ENCODE data around the gene MCM5. TPM values are rescaled to one million over a fixed set of nuclear protein-coding genes. Genes with fewer than 3 reads are reported as not detected.
A peak's percentile ranks its signal among the peaks of the same experiment; 100 is the strongest.
"Not testable (repeated sequence)": the region's sequence is repeated elsewhere in the genome, so short reads cannot be mapped to it uniquely, and the experiment has no call there.

Gene MCM5
- total RNA-seq, 1 experiment from 2014 or later: 64.2 TPM

DNA sequence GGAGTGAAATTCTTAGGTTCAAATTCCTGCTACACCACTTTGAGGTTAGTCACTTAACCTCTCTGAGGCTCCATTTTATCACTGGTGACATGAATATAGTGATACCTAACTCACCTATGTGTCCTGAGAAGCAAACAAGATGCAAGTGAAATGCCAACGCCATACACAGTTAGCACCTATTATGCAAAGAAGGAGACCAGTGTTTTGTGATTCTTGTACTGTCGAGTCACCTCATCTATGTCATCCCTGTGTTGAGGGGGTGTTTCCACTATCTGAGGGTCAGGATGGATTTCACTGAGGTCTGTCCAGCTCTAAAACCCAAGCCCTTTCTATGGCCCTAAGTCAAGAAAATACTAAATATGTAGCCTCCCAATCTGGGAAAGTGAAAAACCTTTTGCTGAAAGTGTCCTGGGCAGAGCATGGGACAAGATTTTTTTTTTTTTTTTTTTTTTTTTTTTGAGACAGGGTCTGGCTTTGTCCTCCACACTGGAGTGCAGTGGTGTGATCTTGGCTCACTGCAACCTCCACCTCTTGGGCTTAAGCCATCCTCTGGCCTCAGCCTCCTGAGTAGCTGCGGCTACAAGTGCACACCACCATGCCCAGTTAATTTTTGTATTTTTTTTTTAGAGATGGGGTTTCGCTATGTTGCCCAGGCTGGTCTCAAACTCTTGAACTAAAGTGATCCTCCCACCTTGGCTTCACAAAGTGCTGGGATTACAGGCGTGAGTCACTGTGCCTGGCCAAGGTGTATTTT is 5.0 kb upstream of the MCM5 start:
- in situ Hi-C loops (cut with HindIII; ENCODE audit: low pct_unique_long_range_greater_than_20kb, low sequenced_read_pairs): no loop called here
- no peak for DNase-seq (ENCODE audit: low read depth, low spot score)

DNA sequence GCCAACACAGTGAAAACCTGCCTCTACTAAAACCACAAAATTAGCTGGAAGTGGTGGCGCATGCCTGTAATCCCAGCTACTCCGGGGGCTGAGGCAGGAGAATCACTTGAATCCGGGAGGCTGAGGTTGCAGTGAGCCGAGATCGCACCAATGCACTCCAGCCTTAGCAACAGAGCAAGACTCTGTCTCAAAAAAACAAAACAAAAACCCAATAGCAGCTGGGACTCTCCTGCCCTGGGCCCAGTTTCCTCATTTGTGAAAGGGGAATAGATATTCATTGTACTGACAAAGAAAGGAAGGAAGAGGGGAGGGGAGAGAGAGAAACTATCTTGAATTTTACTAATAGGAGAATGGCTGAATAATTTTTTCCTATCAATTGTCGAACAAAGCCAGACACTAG is 3.3 kb upstream of the MCM5 start:
- in situ Hi-C loops (cut with HindIII; ENCODE audit: low pct_unique_long_range_greater_than_20kb, low sequenced_read_pairs); DNase-seq (ENCODE audit: low read depth, low spot score): not testable (repeated sequence)

DNA sequence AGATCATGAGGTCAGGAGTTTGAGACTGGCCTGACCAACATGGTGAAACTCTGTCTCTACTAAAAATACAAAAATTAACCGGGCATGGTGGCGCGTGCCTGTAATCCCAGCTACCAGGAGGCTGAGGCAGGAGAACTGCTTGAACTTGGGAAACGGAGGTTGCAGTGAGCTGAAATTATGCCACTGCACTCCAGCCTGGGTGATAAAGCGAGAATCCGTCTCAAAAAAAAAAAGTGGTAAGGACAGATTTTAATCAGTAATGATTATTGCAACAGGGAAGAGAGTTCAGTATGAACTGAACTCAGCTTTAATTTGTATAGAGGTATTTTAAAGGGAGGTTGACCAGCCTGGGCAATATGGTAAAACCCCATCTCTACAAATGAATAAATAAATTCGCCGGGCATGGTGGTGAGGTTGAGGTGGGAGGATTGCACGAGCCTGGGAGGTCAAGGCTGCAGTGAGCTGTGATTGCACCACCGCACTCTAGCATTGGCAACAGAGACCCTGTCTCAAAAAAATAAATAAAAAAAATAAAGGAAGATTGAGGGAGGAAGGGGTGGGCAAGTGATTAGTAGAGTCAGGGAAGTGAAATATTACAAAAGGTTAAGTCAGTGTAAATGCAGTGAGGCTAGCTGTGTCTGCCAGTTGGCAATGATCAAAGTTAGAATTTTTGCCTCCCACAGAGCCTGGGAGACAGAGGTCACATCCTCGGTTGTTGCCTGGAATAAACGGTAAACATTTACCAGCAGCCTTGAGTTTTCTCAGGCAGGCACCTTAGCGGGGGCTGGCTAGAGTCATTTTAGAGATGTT is 2.6 kb upstream of the MCM5 start:
- in situ Hi-C loops (cut with HindIII; ENCODE audit: low pct_unique_long_range_greater_than_20kb, low sequenced_read_pairs): no loop called here
- DNase-seq (ENCODE audit: low read depth, low spot score): no peak

DNA sequence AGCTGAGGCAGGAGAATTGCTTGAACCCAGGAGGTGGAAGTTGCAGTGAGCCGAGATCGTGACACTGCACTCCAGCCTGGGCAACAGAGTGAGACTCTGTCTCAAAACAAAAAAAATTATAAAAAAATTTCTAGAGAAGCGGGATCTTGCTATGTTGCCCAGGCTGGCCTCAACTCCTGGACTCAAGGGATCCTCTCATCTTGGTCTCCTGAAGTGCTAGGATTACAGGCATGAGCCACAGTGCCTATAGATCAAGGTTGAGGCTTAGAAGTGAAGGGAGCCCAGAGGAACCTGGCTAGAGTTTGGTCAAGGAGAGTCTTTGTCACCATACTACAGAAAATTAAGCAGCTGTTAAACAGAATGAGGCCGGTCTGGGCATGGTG is 1.4 kb upstream of the MCM5 start:
- in situ Hi-C loops (cut with HindIII; ENCODE audit: low pct_unique_long_range_greater_than_20kb, low sequenced_read_pairs): no loop called here
- no peak for DNase-seq (ENCODE audit: low read depth, low spot score)

DNA sequence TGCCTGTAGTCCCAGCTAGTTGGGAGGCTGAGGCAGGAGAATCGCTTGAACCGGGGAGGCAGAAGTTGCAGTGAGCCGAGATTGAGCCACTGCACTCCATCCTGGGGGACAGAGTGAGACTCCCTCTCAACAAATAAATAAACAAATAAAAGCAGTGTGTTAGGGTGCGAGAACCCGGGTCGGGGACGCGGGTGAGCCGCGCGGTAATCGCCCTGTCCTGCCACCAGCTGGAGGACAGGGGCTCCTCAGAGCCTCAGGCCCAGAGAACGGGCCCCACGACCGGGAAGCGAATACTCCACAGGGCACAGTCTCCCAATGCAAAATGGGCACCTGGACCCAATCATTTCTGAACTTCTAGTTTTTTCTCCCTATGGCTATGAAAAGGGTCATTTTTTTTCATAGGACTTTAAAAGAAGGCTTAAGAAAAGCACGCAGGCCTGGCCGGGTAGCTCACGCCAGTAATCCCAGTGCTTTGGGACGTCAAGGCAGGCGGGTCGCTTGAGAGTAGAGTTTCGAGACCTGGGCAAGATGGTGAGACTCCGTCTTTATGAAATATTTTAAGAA is 744 bp upstream of the MCM5 start:
- DNase-seq (ENCODE audit: low read depth, low spot score): no peak
- in situ Hi-C loops (cut with HindIII; ENCODE audit: low pct_unique_long_range_greater_than_20kb, low sequenced_read_pairs): no loop called here

DNA sequence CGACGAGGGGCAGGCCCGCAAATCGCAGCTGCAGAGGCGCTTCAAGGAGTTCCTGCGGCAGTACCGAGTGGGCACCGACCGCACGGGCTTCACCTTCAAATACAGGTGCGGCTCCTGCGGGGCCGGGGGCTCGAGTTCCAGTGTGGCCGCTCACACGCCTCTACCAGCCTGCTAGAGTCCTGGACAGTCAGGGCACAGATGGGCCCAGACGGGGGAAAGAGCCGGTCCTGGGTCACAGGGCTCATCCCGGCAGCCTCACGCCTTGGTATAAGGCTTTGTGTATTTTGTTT is 506 bp downstream of the MCM5 start:
- DNase-seq (ENCODE audit: low read depth, low spot score): no peak
- in situ Hi-C loops (cut with HindIII; ENCODE audit: low pct_unique_long_range_greater_than_20kb, low sequenced_read_pairs): no loop called here

DNA sequence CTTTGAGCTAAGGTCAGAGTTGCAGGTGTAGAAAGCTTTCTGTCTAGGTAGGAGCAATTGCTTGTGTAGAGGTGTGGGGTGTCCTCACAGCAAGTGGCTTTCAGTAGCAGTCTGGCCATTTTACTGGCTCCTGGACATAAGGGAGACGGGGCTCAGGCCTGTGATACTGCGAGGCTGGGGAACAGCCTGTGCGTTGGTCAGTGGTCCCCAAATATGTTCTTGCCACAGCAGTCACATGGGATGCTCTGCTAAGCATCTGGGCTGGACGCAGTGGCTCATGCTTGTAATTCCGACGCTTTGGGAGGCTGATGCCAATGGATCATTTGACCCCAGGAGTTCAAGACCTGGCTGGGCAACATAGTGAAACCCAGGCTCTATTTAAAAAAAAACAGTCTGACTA is 1.9 kb downstream of the MCM5 start:
- in situ Hi-C loops (cut with HindIII; ENCODE audit: low pct_unique_long_range_greater_than_20kb, low sequenced_read_pairs): no loop called here
- no peak for DNase-seq (ENCODE audit: low read depth, low spot score)

DNA sequence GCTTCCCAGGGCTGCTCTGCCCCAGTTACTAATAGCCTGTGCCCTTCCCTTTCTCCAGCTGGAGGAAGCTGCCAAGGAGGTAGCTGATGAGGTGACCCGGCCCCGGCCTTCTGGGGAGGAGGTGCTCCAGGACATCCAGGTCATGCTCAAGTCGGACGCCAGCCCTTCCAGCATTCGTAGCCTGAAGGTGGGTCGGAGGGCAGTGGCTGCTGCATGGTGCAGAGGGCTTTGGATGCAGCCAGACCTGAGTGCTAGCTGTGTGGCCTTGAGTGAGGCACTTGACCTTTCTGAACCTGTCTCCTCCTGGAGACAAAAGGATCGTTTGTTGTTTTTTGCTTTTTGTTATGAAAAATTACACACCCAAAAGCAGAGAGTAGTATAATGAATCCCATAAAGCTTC is 3.4 kb downstream of the MCM5 start:
- in situ Hi-C loops (cut with HindIII; ENCODE audit: low pct_unique_long_range_greater_than_20kb, low sequenced_read_pairs): no loop called here
- DNase-seq (ENCODE audit: low read depth, low spot score): no peak

DNA sequence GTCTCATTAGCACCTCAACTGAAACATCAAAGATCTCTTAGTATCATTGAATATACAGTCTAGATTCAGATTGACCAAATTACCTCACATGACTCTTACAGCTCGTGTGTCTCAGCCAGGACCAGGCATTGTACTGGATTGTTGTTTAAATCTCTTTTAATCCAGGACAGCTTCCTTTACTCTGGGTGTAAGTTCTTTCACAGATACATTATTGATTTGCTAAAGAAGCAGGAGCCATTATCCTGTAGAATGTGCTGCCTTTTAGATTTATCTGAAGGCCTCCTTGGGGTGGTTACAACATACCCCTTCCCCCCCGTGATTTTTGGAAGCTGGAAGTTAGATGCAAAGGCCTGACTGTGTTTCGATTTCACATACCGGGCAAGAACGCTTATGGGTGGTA is 4.2 kb downstream of the MCM5 start:
- no peak for DNase-seq (ENCODE audit: low read depth, low spot score)
- in situ Hi-C loops (cut with HindIII; ENCODE audit: low pct_unique_long_range_greater_than_20kb, low sequenced_read_pairs): no loop called here

DNA sequence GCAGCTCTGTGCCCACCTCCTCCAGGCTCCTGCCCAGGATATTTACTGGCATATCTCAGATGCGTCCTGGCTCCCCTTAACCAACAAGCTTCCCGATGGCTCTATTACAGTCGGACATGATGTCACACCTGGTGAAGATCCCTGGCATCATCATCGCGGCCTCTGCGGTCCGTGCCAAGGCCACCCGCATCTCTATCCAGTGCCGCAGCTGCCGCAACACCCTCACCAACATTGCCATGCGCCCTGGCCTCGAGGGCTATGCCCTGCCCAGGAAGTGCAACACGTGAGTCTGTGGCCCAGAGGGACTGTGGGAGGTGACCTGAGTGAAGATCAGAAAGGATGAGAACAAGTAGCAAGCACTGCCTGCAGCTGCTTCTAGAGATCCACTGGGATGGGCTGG is 6.5 kb downstream of the MCM5 start:
- in situ Hi-C loops (cut with HindIII; ENCODE audit: low pct_unique_long_range_greater_than_20kb, low sequenced_read_pairs): no loop called here
- no peak for DNase-seq (ENCODE audit: low read depth, low spot score)

DNA sequence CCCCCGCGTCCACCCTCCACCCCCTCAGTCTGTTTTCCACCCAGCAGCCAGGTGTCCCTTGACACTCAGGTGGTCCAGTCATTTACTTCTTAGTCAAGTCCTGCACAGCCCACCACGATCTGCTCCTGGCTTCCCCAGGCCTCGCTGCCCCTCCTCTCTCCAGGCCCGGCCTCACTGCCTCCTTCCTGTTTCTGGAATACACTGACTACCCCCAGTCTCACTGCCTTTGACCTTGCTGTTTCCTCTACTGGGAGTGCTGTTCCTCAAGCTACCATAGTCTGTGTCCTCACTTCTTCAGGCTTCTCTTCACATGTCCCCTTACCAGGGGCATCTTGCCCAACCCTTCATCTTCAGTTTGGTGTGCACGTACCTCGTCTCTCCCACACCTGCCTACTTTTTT is 7.4 kb downstream of the MCM5 start:
- in situ Hi-C loops (cut with HindIII; ENCODE audit: low pct_unique_long_range_greater_than_20kb, low sequenced_read_pairs): no loop called here
- no peak for DNase-seq (ENCODE audit: low read depth, low spot score)

DNA sequence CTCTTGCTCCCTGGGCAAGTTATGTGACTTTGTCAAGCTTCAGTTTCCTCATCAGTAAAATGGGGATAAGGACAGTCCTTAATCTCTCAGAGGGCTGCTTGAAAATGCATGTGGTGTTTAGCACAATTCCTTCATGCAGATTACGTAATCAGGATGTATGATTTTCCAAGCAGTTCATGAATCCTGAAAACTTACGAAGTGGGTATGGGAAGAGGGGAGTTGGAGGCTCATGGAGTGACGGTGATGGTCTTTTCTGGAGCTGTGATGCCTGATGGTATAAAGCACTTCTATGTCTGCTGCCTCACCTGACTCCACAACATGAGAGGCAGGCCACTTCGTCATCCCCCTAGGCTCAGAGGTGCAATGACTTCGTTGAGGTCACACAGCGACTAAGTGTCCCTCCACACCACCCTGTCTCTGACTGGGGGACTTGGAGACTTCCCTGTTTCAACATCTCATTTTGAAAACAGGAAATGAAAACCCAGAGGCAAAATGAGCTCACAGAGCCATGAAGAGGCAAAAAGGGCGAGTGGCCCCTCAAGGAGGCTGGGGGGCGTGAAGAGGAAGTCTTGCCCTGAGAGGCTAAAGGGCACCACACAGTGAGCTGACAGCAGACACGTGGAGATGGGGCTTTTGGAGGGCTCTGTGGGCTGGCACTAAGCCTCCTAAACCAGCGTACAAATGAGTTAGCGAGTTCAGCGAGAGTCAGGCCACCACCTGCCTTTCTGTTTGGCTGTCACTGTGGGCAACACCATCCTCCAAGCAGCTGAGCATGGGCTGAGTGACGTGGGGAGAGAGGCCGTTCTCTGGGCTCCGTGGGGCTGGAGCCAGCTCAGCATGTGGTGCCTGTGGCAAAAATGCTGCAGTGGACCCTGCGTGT is 10.1 kb downstream of the MCM5 start:
- no peak for DNase-seq (ENCODE audit: low read depth, low spot score)
- in situ Hi-C loops (cut with HindIII; ENCODE audit: low pct_unique_long_range_greater_than_20kb, low sequenced_read_pairs): no loop called here

DNA sequence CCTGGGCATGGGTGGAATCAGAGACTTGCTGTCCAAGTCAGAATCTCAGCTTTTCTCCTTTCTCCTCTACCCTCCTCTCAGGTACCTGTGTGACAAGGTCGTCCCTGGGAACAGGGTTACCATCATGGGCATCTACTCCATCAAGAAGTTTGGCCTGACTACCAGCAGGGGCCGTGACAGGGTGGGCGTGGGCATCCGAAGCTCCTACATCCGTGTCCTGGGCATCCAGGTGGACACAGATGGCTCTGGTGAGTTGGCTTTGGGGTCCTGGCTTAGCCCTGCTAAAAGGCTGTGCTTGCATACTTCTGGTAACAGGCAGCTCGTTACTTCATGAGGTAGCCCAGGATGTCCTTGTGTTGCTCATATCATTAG is 10.7 kb downstream of the MCM5 start:
- DNase-seq (ENCODE audit: low read depth, low spot score): no peak
- in situ Hi-C loops (cut with HindIII; ENCODE audit: low pct_unique_long_range_greater_than_20kb, low sequenced_read_pairs): no loop called here

DNA sequence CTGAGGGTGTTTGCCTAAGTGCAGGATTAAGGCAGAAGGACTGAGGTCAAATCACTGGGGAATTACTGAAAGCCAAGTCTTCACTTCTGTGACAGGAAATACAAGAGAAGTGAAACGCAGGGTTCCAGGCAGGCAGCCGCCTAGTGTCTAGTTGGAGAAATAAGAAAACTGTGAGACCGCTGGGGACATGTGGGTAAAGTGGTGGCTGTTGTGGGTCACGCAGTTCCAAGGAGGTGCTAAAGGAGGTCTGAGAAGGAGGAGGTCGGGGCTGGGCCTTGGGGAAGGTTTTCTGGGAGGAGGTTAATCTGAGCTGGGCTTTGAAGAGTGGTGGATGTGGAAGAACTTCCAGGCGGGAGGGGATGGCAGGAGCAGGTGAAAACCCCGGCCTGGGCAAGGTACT is 11.2 kb downstream of the MCM5 start:
- DNase-seq (ENCODE audit: low read depth, low spot score): peak; percentile 48
- in situ Hi-C loops (cut with HindIII; ENCODE audit: low pct_unique_long_range_greater_than_20kb, low sequenced_read_pairs): no loop called here

DNA sequence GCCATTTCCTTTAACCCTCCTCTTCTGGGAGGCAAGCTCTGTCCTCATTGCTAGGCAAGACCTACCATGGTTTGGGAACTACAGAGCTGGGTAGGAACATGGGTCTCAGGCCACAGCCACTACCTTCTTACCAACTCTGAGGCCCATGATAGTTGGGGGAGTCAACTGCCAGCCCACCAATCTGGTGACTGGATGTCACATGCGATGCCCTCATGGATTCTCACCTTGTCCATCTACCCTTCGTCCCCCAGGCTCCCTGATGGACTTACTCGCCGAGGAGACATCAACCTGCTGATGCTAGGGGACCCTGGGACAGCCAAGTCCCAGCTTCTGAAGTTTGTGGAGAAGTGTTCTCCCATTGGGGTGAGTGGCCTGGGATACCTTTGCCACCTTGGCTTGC is 13.7 kb downstream of the MCM5 start:
- in situ Hi-C loops (cut with HindIII; ENCODE audit: low pct_unique_long_range_greater_than_20kb, low sequenced_read_pairs): no loop called here
- DNase-seq (ENCODE audit: low read depth, low spot score): no peak

DNA sequence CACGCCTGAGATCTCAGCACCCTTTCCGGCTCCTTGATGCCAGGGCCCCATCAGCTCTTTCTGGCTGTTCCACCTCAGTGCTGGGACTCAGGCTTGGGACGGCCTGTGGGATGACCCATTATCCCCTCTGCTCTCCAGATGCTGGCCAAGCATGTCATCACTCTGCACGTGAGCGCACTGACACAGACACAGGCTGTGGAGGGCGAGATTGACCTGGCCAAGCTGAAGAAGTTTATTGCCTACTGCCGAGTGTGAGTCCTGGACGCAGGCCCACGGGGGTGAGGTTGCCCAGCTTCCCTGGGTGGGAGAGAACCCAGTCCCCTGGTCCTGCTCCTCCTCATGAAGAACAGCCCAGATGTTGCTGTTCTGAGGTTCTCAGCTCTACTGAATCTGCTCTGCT is 17.7 kb downstream of the MCM5 start:
- in situ Hi-C loops (cut with HindIII; ENCODE audit: low pct_unique_long_range_greater_than_20kb, low sequenced_read_pairs): no loop called here

DNA sequence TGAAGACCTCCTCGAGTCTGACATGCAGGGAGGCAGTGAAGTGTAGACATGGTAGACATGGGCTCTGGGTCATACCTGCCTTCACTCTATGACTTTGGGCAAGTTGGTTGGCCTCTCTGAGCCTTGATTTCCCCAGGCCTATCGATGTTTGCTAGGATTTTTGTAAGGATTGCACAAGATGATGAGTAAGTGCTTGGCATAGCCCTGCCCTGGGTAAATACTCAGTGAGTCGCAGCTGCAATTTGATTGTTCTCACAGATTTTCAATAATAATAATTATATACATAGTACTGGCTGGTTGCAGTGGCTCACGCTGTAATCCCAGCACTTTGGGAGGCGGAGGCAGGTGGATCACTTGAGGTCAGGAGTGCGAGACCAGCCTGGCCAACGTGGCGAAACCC is 18.1 kb downstream of the MCM5 start:
- in situ Hi-C loops (cut with HindIII; ENCODE audit: low pct_unique_long_range_greater_than_20kb, low sequenced_read_pairs): no loop called here
- DNase-seq (ENCODE audit: low read depth, low spot score): no peak

More for the DNA sequence above, 17.7 kb downstream of the MCM5 start:
- no peak for DNase-seq (ENCODE audit: low read depth, low spot score)

DNA sequence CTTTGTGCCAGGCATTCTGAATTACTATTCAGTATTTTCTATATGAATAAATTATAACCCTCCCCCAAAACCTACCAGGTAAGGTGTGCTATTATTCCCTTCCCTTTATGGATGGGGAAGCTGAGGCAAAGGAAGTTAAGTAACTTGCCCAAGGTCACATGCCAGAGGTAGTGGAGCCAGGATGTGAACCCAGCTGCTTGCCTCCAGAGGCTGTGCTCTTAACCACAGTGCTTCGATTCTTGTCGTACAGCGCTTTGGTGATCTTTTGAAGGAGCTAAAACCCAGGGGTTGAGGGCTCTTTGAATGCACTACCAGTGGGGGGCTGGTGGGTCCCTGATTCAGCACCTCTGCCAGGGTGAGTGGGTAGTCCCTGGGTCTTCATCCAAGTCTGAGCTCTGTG is 18.8 kb downstream of the MCM5 start:
- in situ Hi-C loops (cut with HindIII; ENCODE audit: low pct_unique_long_range_greater_than_20kb, low sequenced_read_pairs): no loop called here
- DNase-seq (ENCODE audit: low read depth, low spot score): no peak
